Measurements from ENCODE around the gene HEPACAM.

The HEPACAM gene

GRCh38 chr11:124934862-124935547 lies 842 bp downstream of the HEPACAM start:
- TF ChIP-seq POLR2A (IDR thresholded peaks at IDR 0.05; ENCODE audit: low read depth, low read length): no peak
- DNase-seq (ENCODE audit: insufficient read length, low spot score) (peak; percentile 19), FAIRE-seq (peak; percentile 61)

GRCh38 chr11:124930799-124931198 lies 5.0 kb downstream of the HEPACAM start:
- FAIRE-seq: no peak
- DNase-seq (ENCODE audit: insufficient read length, low spot score): no peak
- no peak for TF ChIP-seq POLR2A (IDR thresholded peaks at IDR 0.05; ENCODE audit: low read depth, low read length)

GRCh38 chr11:124928942-124929665 lies 6.7 kb downstream of the HEPACAM start:
- FAIRE-seq: no peak

GRCh38 chr11:124923296-124923695 lies 12.6 kb downstream of the HEPACAM start:
- TF ChIP-seq POLR2A (IDR thresholded peaks at IDR 0.05; ENCODE audit: low read depth, low read length): no peak
- FAIRE-seq (no peak), DNase-seq (ENCODE audit: insufficient read length, low spot score) (no peak)

More at GRCh38 chr11:124928942-124929665, 6.7 kb downstream of the HEPACAM start:
- no peak for TF ChIP-seq POLR2A (IDR thresholded peaks at IDR 0.05; ENCODE audit: low read depth, low read length)
- no peak for DNase-seq (ENCODE audit: insufficient read length, low spot score)

GRCh38 chr11:124922831-124923230 lies 13.0 kb downstream of the HEPACAM start:
- FAIRE-seq (no peak), DNase-seq (ENCODE audit: insufficient read length, low spot score) (no peak)
- TF ChIP-seq POLR2A (IDR thresholded peaks at IDR 0.05; ENCODE audit: low read depth, low read length): no peak

- DNase-seq (ENCODE audit: insufficient read length, low spot score): no peak
- FAIRE-seq: no peak
Observed at GRCh38 chr11:124920870-124921609, 14.8 kb downstream of the HEPACAM start.

GRCh38 chr11:124920356-124920755 lies 15.5 kb downstream of the HEPACAM start:
- DNase-seq (ENCODE audit: insufficient read length, low spot score) (no peak), FAIRE-seq (no peak)
- TF ChIP-seq POLR2A (IDR thresholded peaks at IDR 0.05; ENCODE audit: low read depth, low read length): no peak

More at GRCh38 chr11:124920870-124921609, 14.8 kb downstream of the HEPACAM start:
- TF ChIP-seq POLR2A (IDR thresholded peaks at IDR 0.05; ENCODE audit: low read depth, low read length): no peak

GRCh38 chr11:124919898-124920297 lies 15.9 kb downstream of the HEPACAM start:
- DNase-seq (ENCODE audit: insufficient read length, low spot score): no peak
- no peak for TF ChIP-seq POLR2A (IDR thresholded peaks at IDR 0.05; ENCODE audit: low read depth, low read length)
- no peak for FAIRE-seq

GRCh38 chr11:124918950-124919349 lies 16.9 kb downstream of the HEPACAM start, which contains the start of gene HEPN1:
HEPN1 (plus strand) TSS chr11:124919250.
- no peak for DNase-seq (ENCODE audit: insufficient read length, low spot score)
- TF ChIP-seq POLR2A (IDR thresholded peaks at IDR 0.05; ENCODE audit: low read depth, low read length): no peak
- no peak for FAIRE-seq

- FAIRE-seq (no peak), DNase-seq (ENCODE audit: insufficient read length, low spot score) (no peak)
- no peak for TF ChIP-seq POLR2A (IDR thresholded peaks at IDR 0.05; ENCODE audit: low read depth, low read length)
Observed at GRCh38 chr11:124917115-124917637, 18.7 kb downstream of the HEPACAM start.

GRCh38 chr11:124916370-124916710 lies 19.5 kb downstream of the HEPACAM start:
- DNase-seq (ENCODE audit: insufficient read length, low spot score): no peak
- no peak for FAIRE-seq
- no peak for TF ChIP-seq POLR2A (IDR thresholded peaks at IDR 0.05; ENCODE audit: low read depth, low read length)

- FAIRE-seq: peak; percentile 23
- no peak for TF ChIP-seq POLR2A (IDR thresholded peaks at IDR 0.05; ENCODE audit: low read depth, low read length)
- DNase-seq (ENCODE audit: insufficient read length, low spot score): no peak
Observed at GRCh38 chr11:124915541-124916369, 20.1 kb downstream of the HEPACAM start.

- no peak for FAIRE-seq
- DNase-seq (ENCODE audit: insufficient read length, low spot score): no peak
- no peak for TF ChIP-seq POLR2A (IDR thresholded peaks at IDR 0.05; ENCODE audit: low read depth, low read length)
Observed at GRCh38 chr11:124902616-124903015, 33.2 kb downstream of the HEPACAM start.
